ENCODE measurements around the gene USPL1.
"Not testable (repeated sequence)": the region's sequence is repeated elsewhere in the genome, so short reads cannot be mapped to it uniquely, and the experiment has no call there.

The USPL1 gene

GRCh38 chr13:30618186-30618929 lies 638 bp downstream of the USPL1 start:
- DNase-seq: no peak

- DNase-seq: no peak
Observed at GRCh38 chr13:30618930-30619279, 1.2 kb downstream of the USPL1 start.

GRCh38 chr13:30619731-30620130 lies 2.0 kb downstream of the USPL1 start:
- no peak for DNase-seq

GRCh38 chr13:30620941-30621340 lies 3.2 kb downstream of the USPL1 start:
- DNase-seq: no peak

GRCh38 chr13:30622551-30622950 lies 4.8 kb downstream of the USPL1 start:
- DNase-seq: no peak

- no peak for DNase-seq
Observed at GRCh38 chr13:30623392-30623791, 5.7 kb downstream of the USPL1 start.

GRCh38 chr13:30624630-30625029 lies 6.9 kb downstream of the USPL1 start:
- no peak for DNase-seq

- DNase-seq: no peak
Observed at GRCh38 chr13:30629527-30629926, 11.8 kb downstream of the USPL1 start.

GRCh38 chr13:30633861-30634260 lies 16.1 kb downstream of the USPL1 start:
- DNase-seq: no peak

- DNase-seq: no peak
Observed at GRCh38 chr13:30634838-30635237, 17.1 kb downstream of the USPL1 start.

- DNase-seq: no peak
Observed at GRCh38 chr13:30638301-30638700, 20.6 kb downstream of the USPL1 start.

GRCh38 chr13:30639671-30640070 lies 22.0 kb downstream of the USPL1 start:
- DNase-seq: no peak

GRCh38 chr13:30641173-30641572 lies 23.5 kb downstream of the USPL1 start:
- not testable (repeated sequence) for DNase-seq

GRCh38 chr13:30645629-30646028 lies 27.9 kb downstream of the USPL1 start:
- DNase-seq: no peak

GRCh38 chr13:30647420-30647819 lies 29.7 kb downstream of the USPL1 start:
- no peak for DNase-seq

GRCh38 chr13:30647824-30648521 lies 30.3 kb downstream of the USPL1 start:
- no peak for DNase-seq

GRCh38 chr13:30648522-30649012 lies 30.8 kb downstream of the USPL1 start:
- DNase-seq: no peak

- not testable (repeated sequence) for DNase-seq
Observed at GRCh38 chr13:30651648-30652047, 33.9 kb downstream of the USPL1 start.

GRCh38 chr13:30652746-30653386 lies 35.1 kb downstream of the USPL1 start:
- no peak for DNase-seq

- DNase-seq: no peak
Observed at GRCh38 chr13:30654430-30654829, 36.7 kb downstream of the USPL1 start.

- DNase-seq: no peak
Observed at GRCh38 chr13:30656178-30656577, 38.5 kb downstream of the USPL1 start.

GRCh38 chr13:30659980-30660379 lies 42.3 kb downstream of the USPL1 start:
- no peak for DNase-seq

- DNase-seq: no peak
Observed at GRCh38 chr13:30660796-30661195, 43.1 kb downstream of the USPL1 start.

- no peak for DNase-seq
Observed at GRCh38 chr13:30664689-30665275, 47.1 kb downstream of the USPL1 start.
